ENCODE measurements around the gene LYPLAL1.

- TF ChIP-seq CTCF (IDR thresholded peaks at IDR 0.05 in 8 of 11, conservative IDR thresholded peaks at IDR 0.05 in 3 of 11) = no peak
- TF ChIP-seq POLR2A (IDR thresholded peaks at IDR 0.05) = no peak
- no peak for TF ChIP-seq POLR2AphosphoS5 (IDR thresholded peaks at IDR 0.05)
Measured at GRCh38 chr1:219174460-219175211, 958 bp downstream of the LYPLAL1 start.
